Mesothelial cell of epicardium (in vitro differentiated cells): ENCODE results near the gene ERCC6. TPM values are rescaled to one million over a fixed set of nuclear protein-coding genes. Genes with fewer than 3 reads are reported as not detected.

Source experiments
- DNase-seq, 2 experiments: peaks; one replicate each; pipeline ENCODE4 v3.0.0; 2021; ENCODE audit warnings: low spot score in 2 of 2; ENCODE audit not compliant: unreplicated experiment in 2 of 2
- H3K27ac Mint-ChIP-seq: 2 replicates; pipeline ENCODE4 v1.8.0; 2021; ENCODE audit warnings: mixed read lengths
- H3K27me3 Mint-ChIP-seq: 2 replicates; pipeline ENCODE4 v1.8.0; 2021; ENCODE audit warnings: low read depth, mixed read lengths
- H3K36me3 Mint-ChIP-seq: 2 replicates; pipeline ENCODE4 v1.8.0; 2021; ENCODE audit warnings: mixed read lengths
- H3K4me1 Mint-ChIP-seq: 2 replicates; pipeline ENCODE4 v1.8.0; 2021; ENCODE audit warnings: mixed read lengths
- H3K4me3 Mint-ChIP-seq: 2 replicates; pipeline ENCODE4 v1.8.0; 2021; ENCODE audit warnings: mild to moderate bottlenecking, moderate library complexity, mixed read lengths
- H3K9me3 Mint-ChIP-seq: 2 replicates; pipeline ENCODE4 v1.8.0; 2021; ENCODE audit warnings: mixed read lengths
- total RNA-seq: library from RNA; stranded (reverse); gene quantifications from 3 replicates; pipeline ENCODE4 v1.2.1, GENCODE V29; 2021
- TF ChIP-seq, protein P1 (sequence below): fragments of 200-600 bp; sonication (generic); IDR thresholded peaks from one replicate; pipeline ENCODE4 v1.5.0; 2021; ENCODE audit warnings: antibody characterized with exemption; ENCODE audit not compliant: unreplicated experiment

The ERCC6 gene
- total RNA-seq, 1 donor from 2014 or later: 35.4 TPM

DNA sequence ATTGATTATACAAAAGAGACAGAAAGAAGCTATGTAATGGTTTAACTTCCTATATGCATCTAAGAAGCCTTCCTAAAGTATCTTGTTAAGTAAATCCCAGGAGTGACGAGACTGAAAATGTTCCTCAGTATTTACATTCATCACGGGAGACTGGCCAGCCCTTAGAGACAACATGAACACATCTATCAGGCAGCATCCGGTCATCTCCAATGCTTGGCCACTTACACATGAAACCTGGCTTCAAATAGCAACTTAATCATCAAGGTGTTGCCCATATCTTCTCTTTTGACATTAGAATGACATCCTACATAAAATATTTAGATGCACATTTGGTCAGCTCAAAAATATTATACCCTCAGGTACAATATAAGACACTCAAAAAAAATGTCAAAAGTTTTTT is 33.8 kb downstream of the ERCC6 start:
- Mint-ChIP-seq H3K36me3 (peaks cover 5% of the 10 kb centered on the region), H3K9me3 (no peaks in the 10 kb centered on the region), H3K4me1 (peaks cover 11% of the 10 kb centered on the region), H3K27me3 (no peaks in the 10 kb centered on the region), H3K27ac (no peak overlapping the region), H3K4me3 (no peak overlapping the region)
- TF ChIP-seq, protein P1, sequence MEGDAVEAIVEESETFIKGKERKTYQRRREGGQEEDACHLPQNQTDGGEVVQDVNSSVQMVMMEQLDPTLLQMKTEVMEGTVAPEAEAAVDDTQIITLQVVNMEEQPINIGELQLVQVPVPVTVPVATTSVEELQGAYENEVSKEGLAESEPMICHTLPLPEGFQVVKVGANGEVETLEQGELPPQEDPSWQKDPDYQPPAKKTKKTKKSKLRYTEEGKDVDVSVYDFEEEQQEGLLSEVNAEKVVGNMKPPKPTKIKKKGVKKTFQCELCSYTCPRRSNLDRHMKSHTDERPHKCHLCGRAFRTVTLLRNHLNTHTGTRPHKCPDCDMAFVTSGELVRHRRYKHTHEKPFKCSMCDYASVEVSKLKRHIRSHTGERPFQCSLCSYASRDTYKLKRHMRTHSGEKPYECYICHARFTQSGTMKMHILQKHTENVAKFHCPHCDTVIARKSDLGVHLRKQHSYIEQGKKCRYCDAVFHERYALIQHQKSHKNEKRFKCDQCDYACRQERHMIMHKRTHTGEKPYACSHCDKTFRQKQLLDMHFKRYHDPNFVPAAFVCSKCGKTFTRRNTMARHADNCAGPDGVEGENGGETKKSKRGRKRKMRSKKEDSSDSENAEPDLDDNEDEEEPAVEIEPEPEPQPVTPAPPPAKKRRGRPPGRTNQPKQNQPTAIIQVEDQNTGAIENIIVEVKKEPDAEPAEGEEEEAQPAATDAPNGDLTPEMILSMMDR: no peak
- DNase-seq: no peak

DNA sequence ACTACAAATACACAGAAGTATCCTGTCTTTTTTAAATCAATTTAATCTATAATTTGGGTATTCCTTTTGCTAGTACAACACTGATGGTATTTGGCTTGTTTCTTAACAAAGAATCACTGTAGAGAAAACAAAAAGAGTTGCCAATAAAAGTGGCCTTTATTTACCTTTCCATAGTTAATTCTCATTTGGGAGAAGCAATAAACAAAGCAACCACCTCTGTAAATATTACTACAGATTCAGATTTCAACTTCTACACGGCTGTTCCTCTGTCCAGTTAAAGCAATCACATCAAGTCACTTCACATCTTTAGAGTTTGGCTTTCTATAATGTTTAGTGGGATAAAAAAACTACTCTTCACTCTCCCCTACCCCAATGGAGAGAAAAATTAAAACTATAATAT is 34.4 kb downstream of the ERCC6 start:
- Mint-ChIP-seq H3K9me3 (no peaks in the 10 kb centered on the region), H3K27me3 (no peaks in the 10 kb centered on the region), H3K36me3 (peaks cover 5% of the 10 kb centered on the region), H3K4me1 (peaks cover 6% of the 10 kb centered on the region), H3K27ac (no peak overlapping the region), H3K4me3 (no peak overlapping the region)
- no peak for DNase-seq
- TF ChIP-seq, protein P1: no peak

DNA sequence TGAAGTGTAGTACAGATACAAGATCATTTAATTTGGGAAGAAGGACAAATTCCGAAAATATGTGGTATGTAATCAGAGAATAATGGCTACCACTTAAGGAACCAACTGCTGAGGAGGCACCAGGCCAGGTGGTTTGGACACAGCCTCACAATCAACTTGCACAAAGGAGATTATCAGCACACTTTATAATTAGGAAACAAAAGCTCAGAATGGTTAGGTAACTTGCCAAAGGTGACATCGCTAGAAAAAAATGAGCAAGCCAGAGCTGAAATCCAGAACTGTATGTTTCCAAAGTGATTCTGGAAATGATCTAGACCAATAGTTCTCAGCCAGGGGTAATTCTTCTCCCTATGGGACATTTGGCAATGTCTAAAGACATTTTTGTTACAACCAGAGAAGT is 36.6 kb downstream of the ERCC6 start:
- TF ChIP-seq, protein P1: no peak
- Mint-ChIP-seq H3K4me3 (no peak overlapping the region), H3K9me3 (no peaks in the 10 kb centered on the region), H3K27ac (no peak overlapping the region), H3K4me1 (peaks cover 4% of the 10 kb centered on the region), H3K36me3 (peaks cover 7% of the 10 kb centered on the region), H3K27me3 (no peaks in the 10 kb centered on the region)
- no peak for DNase-seq

DNA sequence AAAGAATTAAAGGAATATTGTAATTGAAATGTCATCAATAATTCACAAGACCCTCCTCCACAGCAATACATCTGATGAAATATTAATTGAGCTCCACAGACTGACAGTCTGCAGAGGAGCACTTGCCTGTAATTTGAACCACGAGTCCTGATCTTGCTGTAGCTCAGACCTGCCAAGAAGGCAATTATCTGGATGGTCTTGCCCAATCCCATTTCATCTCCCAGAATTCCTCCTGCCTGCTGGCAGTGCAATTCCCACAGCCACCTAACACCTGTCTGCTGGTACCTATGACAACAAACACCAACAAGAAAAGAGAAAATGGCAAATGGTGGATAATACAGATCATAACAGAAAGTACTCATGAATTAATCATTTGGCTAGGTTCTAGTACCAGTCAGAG is 38.5 kb downstream of the ERCC6 start:
- Mint-ChIP-seq H3K36me3 (peaks cover 7% of the 10 kb centered on the region), H3K27me3 (no peaks in the 10 kb centered on the region), H3K4me3 (no peak overlapping the region), H3K9me3 (no peaks in the 10 kb centered on the region), H3K4me1 (peaks cover 4% of the 10 kb centered on the region), H3K27ac (no peak overlapping the region)
- TF ChIP-seq, protein P1: no peak
- DNase-seq: no peak

DNA sequence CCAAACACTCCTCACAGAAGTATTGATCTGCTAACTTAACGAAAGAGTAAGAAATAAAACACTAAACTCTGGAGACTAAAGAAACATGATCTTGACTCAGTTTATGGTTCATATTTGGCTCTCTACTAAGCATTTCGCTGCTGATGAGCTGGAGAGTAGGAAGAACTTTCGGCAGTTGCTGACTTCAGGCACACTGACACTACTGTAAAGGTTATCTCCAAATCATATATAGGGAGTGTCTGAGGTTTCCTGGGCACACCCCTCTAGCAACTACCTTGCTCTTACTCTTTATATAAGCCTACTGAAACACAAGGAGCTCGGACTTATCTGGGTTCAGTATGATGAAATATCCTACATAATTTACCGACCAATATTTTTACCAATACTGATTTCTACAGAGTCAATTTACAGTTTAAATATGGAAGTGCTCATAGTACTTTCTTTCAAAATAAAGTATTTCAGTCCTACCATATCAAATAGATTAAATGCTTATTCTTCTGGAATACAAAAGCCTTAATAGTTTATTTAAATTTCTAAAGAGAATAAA is 39.5 kb downstream of the ERCC6 start:
- H3K36me3 Mint-ChIP-seq: peaks cover 7% of the 10 kb centered on the region
- no peaks in the 10 kb centered on the region for H3K9me3 Mint-ChIP-seq
- TF ChIP-seq, protein P1: no peak
- no peaks in the 10 kb centered on the region for H3K27me3 Mint-ChIP-seq
- no peak overlapping the region for H3K27ac Mint-ChIP-seq
- no peak overlapping the region for H3K4me3 Mint-ChIP-seq
- DNase-seq: no peak
- peaks cover 4% of the 10 kb centered on the region for H3K4me1 Mint-ChIP-seq

DNA sequence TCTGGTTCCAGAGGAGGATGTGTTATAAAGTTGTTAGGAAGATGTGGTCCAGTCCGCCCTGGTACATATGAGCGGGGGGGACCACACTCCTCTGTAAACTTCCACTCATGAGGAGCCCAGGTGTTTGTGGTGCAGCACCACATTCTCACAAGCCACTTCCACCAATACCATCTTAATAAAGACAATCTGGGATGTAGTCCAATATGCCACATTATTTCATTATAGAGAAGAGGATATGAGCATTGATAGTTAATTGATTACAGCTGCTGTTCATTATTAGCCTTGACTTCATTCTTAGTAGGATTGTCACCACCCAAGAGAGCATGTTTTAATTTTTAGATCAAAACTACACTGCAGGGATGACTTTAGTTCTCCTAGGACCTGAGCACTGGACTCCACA is 40.5 kb downstream of the ERCC6 start:
- TF ChIP-seq, protein P1: no peak

More for the DNA sequence above, 40.5 kb downstream of the ERCC6 start:
- no peaks in the 10 kb centered on the region for H3K9me3 Mint-ChIP-seq
- no peaks in the 10 kb centered on the region for H3K27me3 Mint-ChIP-seq
- no peak overlapping the region for H3K27ac Mint-ChIP-seq
- peaks cover 4% of the 10 kb centered on the region for H3K4me1 Mint-ChIP-seq
- peaks cover 7% of the 10 kb centered on the region for H3K36me3 Mint-ChIP-seq
- DNase-seq: no peak
- H3K4me3 Mint-ChIP-seq: no peak overlapping the region
